Gastroesophageal sphincter (tissue), 4 donors: Measurements from ENCODE around the gene MYO1B. TPM values are rescaled to one million over a fixed set of nuclear protein-coding genes. Genes with fewer than 3 reads are reported as not detected.

Experiments
- ATAC-seq: fragments of 150-250 bp; one replicate; pipeline ENCODE4 v1.9.1; 2016; ENCODE audit warnings: mild to moderate bottlenecking, moderate library complexity
- H3K27ac ChIP-seq, 4 donors: fragments of 200-600 bp; sonication (generic) in 3 of 4; 1 replicate in 3 of 4; 2 replicates in 1 of 4; pipeline ENCODE4 v1.5.1; 2016 to 2019
- H3K27me3 ChIP-seq: fragments of 200-600 bp; sonication (generic); one replicate; pipeline ENCODE4 v1.5.1; 2019
- H3K36me3 ChIP-seq, 2 donors: fragments of 200-600 bp; sonication (generic); one replicate each; pipeline ENCODE4 v1.5.1; 2019; ENCODE audit warnings: control low read depth in 1 of 2
- H3K4me1 ChIP-seq, 3 donors: fragments of 200-600 bp; sonication (generic); 1 replicate in 2 of 3; 2 replicates in 1 of 3; pipeline ENCODE4 v1.5.1; 2016 to 2019; ENCODE audit warnings: control low read depth in 2 of 3
- H3K4me3 ChIP-seq, 2 donors: fragments of 200-600 bp; sonication (generic); one replicate each; pipeline ENCODE4 v1.5.1; 2019; ENCODE audit warnings: mild to moderate bottlenecking in 1 of 2, moderate library complexity in 1 of 2
- H3K9me3 ChIP-seq, 3 donors: fragments of 200-600 bp; sonication (generic); one replicate each; pipeline ENCODE4 v1.5.1; 2017 to 2019; ENCODE audit warnings: control low read depth in 2 of 3
- CTCF ChIP-seq, 4 experiments: fragments of 200-600 bp in 2 of 4; fragments of 450-650 bp in 2 of 4; sonication (generic) in 1 of 4; IDR thresholded peaks; one replicate each; pipeline ENCODE4 v1.5.1; 2017 to 2019; ENCODE audit warnings: antibody characterized with exemption in 4 of 4, mild to moderate bottlenecking in 2 of 4, moderate library complexity in 2 of 4
- EP300 ChIP-seq: sonication (generic); formaldehyde crosslinking; IDR thresholded peaks from one replicate; pipeline ENCODE4 v1.6.1; 2017; ENCODE audit warnings: antibody characterized with exemption, mild to moderate bottlenecking
- POLR2A ChIP-seq, 2 donors: fragments of 450-650 bp; IDR thresholded peaks; one replicate each; pipeline ENCODE4 v1.6.1; 2017; ENCODE audit warnings: antibody characterized with exemption in 2 of 2, mild to moderate bottlenecking in 2 of 2, moderate library complexity in 1 of 2
- POLR2AphosphoS5 ChIP-seq: sonication (generic); formaldehyde crosslinking; IDR thresholded peaks from one replicate; pipeline ENCODE4 v1.6.1; 2017; ENCODE audit warnings: antibody characterized with exemption
- WGBS, 2 donors: methylation state at CpG; one replicate each; pipeline ENCODE4 v1.1.5; 2018; ENCODE audit warnings: low coverage in 1 of 2; 5-methylcytosine and 5-hydroxymethylcytosine counted together
- total RNA-seq, 4 donors: library from RNA; depleted of rRNA; stranded (reverse); fragments of >200 nt; gene quantifications; one replicate each; pipeline ENCODE4 v1.1.0, GENCODE V29; 2016

MYO1B gene
- total RNA-seq, 4 donors from 2014 or later = 17.3 to 45.0 (median 21.0) TPM

- Histone ChIP-seq H3K36me3 (no peaks in the 10 kb centered on the region), H3K27me3 (no peaks in the 10 kb centered on the region), H3K4me3 (no peak overlapping the region), H3K9me3 (no peaks in the 10 kb centered on the region), H3K27ac (no peak overlapping the region), H3K4me1 (no peaks in the 10 kb centered on the region)
- 80 to 83% methylated on average over 6 of the region's 6 CpGs for WGBS, 2 donors
- TF ChIP-seq POLR2A (IDR thresholded peaks at IDR 0.05) (no peak), CTCF (IDR thresholded peaks at IDR 0.05) (no peak), POLR2AphosphoS5 (no peak), EP300 (no peak)
- no peak for ATAC-seq
Observed at GRCh38 chr2:191435141-191435540, 189.9 kb downstream of the MYO1B start.

GRCh38 chr2:191436368-191437055, 191.3 kb downstream of the MYO1B start:
- Histone ChIP-seq H3K4me3 (no peak overlapping the region), H3K36me3 (no peaks in the 10 kb centered on the region), H3K27me3 (no peaks in the 10 kb centered on the region), H3K4me1 (peaks cover 0 to 6% (median 0%) of the 10 kb centered on the region in 3 donors), H3K9me3 (no peaks in the 10 kb centered on the region), H3K27ac (peak overlapping the region in 1 of 4 donors; percentile 9)
- 57 to 70% methylated on average over 5 to 6 of the region's 6 CpGs for WGBS, 2 donors
- TF ChIP-seq CTCF (IDR thresholded peaks at IDR 0.05) (no peak), EP300 (no peak)
- ATAC-seq = peak; percentile 46

- Histone ChIP-seq H3K27ac (no peak overlapping the region), H3K9me3 (no peaks in the 10 kb centered on the region), H3K36me3 (no peaks in the 10 kb centered on the region), H3K27me3 (no peaks in the 10 kb centered on the region), H3K4me1 (peaks cover 0 to 28% (median 0%) of the 10 kb centered on the region in 3 donors), H3K4me3 (no peak overlapping the region)
- WGBS, 2 donors = 89 to 92% methylated on average over 1 to 3 of the region's 3 CpGs
- ATAC-seq = no peak
- TF ChIP-seq POLR2A (IDR thresholded peaks at IDR 0.05) (no peak), POLR2AphosphoS5 (no peak), CTCF (IDR thresholded peaks at IDR 0.05) (no peak), EP300 (no peak)
Observed at GRCh38 chr2:191439481-191439880, 194.3 kb downstream of the MYO1B start.

GRCh38 chr2:191441496-191442214, 196.5 kb downstream of the MYO1B start:
- 17 to 18% methylated on average over 6 to 10 of the region's 14 CpGs for WGBS, 2 donors
- peak; percentile 73 for ATAC-seq
- Histone ChIP-seq H3K4me1 (peaks cover 0 to 28% (median 0%) of the 10 kb centered on the region in 3 donors), H3K4me3 (no peak overlapping the region), H3K36me3 (no peaks in the 10 kb centered on the region), H3K9me3 (no peaks in the 10 kb centered on the region), H3K27me3 (no peaks in the 10 kb centered on the region), H3K27ac (peak overlapping the region in 3 of 4 donors; percentile 35 to 67 (median 61))
- TF ChIP-seq CTCF (IDR thresholded peaks at IDR 0.05) (no peak), POLR2AphosphoS5 (peak; percentile 46), EP300 (no peak), POLR2A (IDR thresholded peaks at IDR 0.05) (no peak)

GRCh38 chr2:191443446-191443845, 198.2 kb downstream of the MYO1B start:
- no peak for TF ChIP-seq POLR2A (IDR thresholded peaks at IDR 0.05)
- TF ChIP-seq CTCF (IDR thresholded peaks at IDR 0.05) = no peak
- TF ChIP-seq POLR2AphosphoS5 = no peak
- no peak for TF ChIP-seq EP300
- Histone ChIP-seq H3K27me3 (no peaks in the 10 kb centered on the region), H3K9me3 (no peaks in the 10 kb centered on the region), H3K4me3 (no peak overlapping the region), H3K4me1 (peaks cover 0 to 28% (median 0%) of the 10 kb centered on the region in 3 donors), H3K27ac (no peak overlapping the region), H3K36me3 (no peaks in the 10 kb centered on the region)
- 24 to 38% methylated on average over 3 of the region's 3 CpGs for WGBS, 2 donors
- ATAC-seq = no peak
